Measurements from ENCODE around the gene FDXR.
"Not testable (repeated sequence)": the region's sequence is repeated elsewhere in the genome, so short reads cannot be mapped to it uniquely, and the experiment has no call there.

The FDXR gene

DNA sequence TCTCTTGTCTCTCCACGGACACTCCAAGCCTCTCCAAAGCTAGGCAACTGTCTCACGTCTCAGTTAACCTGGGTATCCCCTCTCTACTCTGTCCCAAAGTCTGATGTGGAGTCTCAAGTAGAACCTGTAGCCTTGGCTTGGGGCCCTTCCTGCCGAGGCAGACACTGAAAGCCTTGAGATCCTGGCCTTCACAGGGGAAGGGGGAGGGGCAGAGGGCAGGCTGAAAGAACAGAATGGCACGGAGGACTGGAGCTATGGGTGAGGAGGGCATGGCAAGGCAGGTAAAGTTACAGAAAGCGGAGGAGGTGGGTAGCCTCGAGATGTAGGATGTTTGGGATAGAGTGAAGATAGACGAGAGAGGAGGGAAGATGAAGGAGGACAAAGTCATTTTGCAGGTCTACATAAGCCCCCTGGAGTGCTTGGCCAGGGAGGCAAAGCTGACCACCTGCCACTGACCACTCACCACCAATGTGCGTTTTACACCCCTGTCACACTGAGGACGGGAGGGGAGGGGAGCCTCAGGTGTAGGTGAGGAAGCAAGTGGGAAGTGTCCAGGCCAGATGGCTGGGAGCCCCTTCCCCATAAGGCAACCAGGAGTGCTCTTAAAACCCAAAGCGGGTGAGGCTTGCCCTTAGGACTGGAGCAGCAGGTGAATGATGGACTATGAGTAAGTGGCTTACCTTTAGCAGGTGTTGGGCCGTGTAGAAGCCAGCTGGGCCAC, 1.3 kb downstream of the FDXR start:
- DNase-seq (ENCODE audit: low read depth): no peak

DNA sequence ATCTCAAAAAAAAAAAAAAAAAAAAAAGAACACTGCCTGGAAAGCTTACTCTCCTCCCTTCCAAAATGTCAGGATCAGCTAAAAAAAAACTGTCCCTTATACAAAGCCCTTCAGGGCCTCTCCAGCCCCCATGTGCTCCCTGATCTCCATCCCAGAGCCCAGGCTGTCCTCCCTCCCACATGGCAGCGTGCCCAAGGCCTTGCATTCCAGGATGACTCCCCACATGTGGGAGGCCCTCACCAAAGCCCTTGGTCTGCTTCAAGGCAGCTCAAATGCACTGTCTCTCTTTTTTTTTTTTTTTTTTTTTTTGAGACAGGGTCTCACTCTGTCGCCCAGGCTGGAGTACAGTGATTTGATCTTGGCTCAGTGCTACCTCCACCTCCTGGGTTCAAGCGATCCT, 2.3 kb downstream of the FDXR start:
- no peak for DNase-seq (ENCODE audit: low read depth)

DNA sequence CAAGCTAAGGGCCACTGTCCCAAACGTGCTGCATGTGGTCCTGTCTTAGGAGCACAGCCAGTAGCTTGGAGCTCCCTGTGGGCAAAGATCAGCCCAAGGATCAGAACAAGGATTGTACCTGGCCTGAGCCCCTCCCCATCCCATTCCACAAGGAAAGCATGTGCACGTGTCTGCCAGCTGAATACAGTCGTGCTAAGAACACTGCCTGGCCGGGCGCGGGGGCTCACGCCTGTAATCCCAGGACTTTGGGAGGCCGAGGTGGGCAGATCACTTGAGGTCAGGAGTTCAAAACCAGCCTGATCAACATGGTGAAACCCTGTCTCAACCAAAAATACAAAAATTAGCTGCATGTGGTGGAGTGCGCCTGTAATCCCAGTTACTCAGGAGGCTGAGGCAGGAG, 2.8 kb downstream of the FDXR start:
- DNase-seq (ENCODE audit: low read depth): not testable (repeated sequence)

DNA sequence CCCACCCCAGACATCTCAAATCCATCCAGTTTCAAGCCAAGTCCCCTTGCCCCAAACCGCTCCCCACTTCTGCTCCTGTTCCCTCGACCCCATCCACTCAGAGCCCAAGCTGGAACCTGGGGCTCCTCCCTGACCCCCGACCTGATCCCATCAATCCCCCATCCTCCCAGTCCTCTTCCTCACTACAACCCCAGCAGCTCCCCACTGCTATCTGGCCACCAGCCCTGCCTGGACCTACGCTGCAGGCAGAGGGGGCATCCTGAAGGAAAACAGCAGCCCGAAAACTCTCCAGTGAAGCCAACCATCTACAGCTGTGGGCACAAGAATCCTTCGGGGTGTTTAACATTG, 3.9 kb downstream of the FDXR start:
- DNase-seq (ENCODE audit: low read depth): no peak

DNA sequence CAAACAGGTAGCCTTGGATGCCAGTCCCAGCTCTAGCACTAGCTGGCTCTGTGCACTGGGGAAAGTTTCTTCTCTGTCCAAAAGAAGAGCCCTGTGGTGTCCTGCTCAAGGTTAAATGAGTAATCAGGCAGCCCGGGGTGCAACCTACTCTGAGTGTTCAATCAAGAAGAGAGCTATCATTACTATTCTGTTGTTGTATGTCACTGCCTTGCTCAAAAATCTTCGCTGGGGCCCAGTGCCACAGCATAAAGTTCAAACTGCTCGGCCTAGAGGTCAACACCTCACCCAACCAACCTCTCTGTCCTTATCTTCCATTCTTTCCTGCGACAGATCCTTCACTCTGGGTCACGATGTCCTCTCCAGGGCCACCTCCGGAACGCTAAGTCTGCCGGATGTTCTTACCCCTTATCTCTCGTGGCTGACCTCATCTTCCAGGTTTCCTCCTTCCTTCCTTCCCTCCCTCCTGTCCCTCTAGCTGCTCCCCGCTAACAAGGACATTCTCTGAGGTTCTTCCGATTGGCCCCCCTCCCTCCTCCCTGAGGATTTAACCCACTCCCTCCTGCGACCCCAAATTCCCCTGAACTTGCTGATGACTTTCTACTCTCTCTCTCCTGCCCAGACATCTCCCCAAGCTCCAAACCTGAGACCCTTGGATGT, 4.4 kb downstream of the FDXR start:
- no peak for DNase-seq (ENCODE audit: low read depth)

DNA sequence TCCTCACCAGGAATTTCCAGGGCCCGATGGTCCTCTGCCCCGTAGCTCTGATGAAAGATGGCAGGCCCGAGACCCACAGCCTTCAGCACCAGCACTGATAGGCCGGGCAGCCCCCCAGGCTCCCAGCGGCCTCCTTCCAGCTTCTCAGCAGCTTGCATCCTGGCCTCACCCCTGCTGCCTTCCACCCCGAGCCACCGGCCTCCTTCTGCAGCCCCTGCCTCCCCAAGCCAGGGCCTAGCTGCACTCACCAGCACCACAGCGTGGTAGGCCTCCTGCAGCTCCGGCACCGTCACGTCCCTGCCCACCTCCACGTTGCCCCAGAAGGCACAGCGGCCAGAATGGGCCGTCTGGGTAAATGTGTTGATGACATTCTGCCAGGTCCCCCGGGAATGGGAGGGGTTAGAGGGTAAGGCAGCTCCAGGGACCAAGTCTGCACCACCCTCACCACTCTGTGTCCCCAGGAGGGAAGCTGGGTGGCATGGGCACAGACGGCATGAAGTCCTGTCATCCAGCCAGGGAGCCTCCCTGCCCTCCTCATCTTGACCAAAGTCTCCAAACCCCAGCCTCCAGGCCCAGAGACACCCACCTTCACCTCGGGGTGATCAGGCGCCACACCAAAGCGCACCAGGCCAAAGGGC, 6.5 kb downstream of the FDXR start:
- no peak for DNase-seq (ENCODE audit: low read depth)

DNA sequence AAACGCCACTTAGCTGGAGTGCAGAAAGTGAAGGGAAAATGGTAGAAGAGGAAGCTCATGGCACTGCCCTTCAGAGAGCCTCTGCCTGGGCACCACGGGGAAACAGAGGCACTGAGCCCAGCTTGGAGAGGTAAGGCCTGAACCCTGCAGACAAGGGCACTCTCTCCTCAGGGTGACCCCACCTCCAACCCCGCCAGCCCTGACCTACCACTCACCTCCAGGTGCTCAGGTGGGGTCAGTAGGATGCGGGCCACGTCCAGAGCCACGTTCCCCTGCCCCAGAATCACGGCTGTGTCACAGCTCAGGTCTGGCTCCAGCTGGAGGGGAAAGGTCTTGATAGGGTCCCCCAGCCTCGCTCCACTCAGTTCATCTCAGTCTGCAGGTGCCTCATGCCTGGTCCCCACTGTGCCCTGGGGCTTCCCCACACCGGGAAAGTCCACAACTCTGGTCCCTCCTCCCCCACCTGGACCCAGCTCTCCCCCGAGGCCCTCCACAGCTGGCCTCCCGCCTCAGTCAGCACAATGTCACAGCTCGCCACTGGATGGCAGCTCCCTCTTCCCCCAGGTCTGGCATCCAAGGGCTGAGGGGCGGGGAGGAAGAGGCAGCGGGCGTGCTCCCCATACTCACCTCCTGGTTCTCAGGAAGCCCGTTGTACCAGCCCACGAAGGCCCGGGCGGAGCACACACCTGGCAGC, 7.1 kb downstream of the FDXR start:
- no peak for DNase-seq (ENCODE audit: low read depth)

DNA sequence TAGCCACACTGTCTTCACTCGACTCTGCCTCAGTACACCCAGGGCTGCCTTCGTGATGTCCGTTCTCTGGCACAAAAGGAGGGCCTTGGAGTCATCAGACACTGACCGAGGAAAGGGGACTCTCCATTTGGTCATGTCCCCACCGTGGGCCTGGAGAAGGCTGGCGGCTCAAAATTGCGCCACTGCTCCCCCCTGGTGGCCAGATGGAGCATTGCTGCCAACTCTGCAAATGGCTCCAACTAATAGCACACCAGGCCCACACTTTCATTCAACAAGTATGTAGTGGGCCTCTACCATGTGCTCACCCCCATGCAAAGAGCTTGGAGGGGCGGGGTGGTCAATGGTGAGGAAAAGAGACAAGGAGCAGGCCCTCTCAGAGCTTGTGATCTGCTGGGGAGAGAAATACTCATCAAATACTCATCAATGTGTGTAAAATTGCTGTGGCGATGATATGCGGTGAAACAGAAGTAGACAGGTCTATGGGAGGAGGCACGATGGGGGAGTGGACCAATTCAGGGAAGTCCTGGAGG, 7.9 kb downstream of the FDXR start:
- peak; percentile 52 for DNase-seq (ENCODE audit: low read depth)

DNA sequence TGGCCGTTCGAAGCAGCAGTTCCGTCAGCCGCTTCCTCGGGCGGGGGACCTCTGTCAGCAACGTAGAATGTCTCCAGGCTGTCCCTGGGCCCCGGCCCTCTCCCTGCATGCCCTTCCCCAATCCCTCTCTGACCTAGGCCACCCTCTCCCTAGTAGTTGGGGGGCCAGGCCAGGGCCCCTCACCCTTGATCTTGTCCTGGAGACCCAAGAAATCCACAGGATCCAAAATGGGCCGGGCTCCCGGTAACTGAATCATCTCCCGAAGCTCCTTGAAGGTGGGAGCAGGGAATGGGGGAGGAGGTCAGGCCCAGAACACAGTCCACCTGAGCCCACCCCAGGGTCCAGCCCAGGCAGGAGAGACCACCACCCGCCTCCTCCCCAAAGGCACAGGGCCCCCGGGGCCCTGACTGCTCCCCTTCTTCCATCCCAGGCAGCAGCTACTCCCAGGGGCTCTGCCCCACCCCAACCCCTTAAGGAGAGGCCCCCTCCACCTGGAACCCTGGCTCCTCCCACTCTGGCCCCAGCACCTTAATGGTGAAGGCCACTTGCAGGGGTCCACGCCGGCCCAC, 8.4 kb downstream of the FDXR start:
- DNase-seq (ENCODE audit: low read depth): no peak

DNA sequence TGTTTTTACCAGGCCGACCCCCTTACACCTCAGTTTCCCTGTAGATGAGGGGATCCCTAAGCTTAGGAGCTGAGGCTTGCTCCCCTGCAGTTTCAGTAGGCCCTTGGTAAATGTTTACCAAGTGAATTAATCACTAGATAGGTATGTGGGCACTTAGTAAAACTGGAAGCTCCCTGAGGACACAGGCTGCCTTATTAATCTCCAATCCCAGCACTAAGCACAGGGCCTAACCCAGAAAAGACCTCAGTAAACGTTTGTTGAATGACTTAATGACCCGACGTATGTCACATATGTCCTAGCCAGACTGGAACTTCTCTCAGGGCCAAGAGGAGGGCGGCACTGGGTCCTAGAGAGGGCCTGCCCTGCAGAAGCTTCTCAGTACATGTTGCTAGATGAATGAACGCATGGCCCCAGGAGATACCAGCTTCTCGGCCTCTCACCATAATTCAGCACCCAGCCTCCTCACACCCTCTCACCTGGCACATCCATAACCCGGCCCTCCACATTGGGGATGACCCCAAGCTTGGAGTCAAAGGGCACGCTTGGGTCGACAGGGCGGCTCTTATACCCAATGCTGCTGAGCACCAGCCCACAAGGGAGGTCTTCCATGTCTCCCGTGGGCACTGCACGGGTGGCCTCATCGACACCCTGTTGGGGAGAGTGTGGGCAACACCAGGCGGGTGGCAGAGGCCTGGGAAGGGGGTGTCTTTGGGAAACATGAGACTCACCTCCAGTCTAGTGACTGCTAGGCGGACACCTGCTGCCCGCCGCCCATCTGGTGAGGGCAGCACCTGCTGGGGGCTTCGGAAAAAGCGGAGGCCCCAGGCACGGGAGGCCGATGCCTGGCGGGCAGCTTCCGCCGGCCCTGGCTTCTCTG, 9.1 kb downstream of the FDXR start:
- DNase-seq (ENCODE audit: low read depth): no peak

DNA sequence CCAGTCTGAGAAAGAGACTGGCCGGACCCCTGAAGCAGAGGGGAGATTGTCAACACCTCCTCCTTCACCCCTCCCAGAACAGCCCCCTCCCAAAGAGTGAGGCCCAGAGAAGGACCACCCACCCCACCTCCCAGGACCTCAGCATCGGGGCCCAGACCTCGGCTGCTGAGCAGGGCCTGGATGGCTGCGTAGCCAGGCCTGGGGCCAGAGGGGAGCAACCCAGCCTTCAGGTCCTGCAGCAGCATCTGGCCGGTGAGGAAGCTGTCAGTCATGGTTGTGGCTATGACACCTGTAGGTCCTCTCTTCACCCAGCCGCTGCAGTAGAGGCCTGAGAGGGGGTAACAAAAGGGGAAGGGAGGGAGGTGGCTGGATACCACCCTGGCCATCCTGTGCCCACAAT, 9.9 kb downstream of the FDXR start:
- no peak for DNase-seq (ENCODE audit: low read depth)

DNA sequence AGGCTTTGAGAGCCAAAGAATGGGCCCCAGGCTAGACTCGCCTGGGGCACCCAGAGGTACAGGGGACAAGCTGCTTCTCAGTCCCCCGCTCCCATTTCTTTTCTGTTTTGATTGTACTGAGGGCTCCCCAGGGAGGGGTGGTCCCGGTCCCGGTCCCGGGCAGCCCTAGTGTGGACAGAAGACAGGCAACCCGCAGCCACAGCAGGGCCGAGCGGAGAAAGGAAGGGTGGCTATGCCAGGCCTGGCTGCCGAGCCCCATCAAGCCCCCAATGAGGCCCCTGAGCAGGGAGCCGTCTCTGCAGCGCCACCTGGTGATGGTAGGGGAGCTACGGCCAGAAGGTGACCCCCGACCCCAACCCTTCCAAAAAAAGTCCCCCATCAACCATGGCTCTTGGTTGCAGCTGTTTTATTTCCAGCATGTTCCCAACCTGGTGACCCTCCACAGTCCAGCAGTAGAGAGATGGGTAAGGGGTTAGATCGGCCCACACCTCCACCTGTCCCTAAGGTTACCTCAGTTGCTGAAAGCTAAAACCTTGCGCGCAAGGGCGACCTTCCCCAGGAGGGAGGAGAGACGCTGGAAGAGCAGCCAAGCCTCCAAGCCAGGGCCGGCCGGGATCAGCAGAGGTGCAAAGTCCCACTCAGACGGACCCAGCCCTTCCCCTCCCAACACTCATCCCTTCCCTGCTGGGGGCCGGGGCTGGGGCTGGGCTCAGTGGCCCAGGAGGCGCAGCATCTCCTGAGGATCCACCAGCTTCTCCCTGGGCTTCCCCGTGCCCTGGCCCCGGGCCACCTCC, 10.5 kb downstream of the FDXR start:
- DNase-seq (ENCODE audit: low read depth): peak; percentile 56

DNA sequence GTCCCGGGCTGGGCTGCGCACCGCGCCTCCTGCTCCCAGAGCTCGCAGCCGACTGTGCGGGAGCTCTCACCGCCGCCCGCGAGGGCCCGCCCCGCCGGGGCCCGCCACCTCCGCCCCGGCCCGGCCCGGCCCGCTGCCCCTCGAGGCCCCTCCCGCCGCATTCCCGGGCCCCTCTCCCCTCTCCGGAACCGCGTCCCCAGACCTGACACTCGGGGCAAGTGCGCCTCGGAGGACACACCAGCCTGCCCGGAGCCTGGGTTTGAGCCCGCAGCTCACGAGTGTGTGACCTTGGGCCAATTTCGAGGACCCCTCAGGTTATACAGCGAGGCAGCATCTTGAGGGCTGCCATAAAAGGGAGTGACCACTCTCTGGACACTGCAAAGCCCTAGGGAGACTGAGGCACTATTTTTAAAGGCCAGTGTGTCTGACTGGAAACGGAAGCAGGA, 11.1 kb downstream of the FDXR start:
- no peak for DNase-seq (ENCODE audit: low read depth)

DNA sequence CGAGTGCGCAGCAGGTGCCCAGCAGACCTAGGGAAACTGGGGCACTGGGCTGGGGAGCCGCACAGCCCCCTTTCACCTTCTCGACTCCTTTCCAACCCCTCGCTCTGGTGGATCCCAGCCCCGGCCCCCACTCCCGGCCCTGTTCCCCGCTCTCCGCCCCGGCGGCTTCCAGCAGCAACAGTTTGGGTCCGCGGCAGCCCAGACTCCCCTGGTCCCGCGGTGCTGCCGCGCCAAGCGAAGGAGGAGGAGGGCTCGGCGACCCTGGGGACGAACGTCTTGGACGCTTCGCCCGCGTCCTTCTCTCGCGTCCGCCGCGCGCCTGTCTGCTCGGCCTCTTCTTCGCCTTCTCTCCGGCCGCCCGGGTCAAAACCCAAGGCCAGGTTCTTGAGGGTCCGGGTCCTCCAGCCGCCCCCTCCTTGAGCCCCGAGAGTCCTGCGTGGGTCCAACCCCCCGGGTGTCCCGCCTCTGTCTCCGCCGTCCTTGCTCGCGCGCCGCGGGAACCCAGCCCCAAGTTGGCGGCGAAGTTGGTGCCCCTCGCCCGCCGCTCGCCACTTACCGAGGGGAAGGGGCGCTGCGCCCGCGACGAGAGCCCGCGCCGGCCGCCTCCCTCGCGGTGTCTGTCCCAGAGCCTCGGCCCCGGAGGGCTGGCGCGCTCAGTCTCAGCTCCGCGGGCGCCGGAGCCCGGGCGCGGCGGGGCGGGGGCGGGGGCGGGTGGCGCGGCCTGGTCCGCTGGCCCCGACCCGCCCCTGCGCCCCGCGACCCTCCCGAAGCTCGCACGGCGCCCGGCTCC, 11.7 kb downstream of the FDXR start:
- DNase-seq (ENCODE audit: low read depth): no peak

DNA sequence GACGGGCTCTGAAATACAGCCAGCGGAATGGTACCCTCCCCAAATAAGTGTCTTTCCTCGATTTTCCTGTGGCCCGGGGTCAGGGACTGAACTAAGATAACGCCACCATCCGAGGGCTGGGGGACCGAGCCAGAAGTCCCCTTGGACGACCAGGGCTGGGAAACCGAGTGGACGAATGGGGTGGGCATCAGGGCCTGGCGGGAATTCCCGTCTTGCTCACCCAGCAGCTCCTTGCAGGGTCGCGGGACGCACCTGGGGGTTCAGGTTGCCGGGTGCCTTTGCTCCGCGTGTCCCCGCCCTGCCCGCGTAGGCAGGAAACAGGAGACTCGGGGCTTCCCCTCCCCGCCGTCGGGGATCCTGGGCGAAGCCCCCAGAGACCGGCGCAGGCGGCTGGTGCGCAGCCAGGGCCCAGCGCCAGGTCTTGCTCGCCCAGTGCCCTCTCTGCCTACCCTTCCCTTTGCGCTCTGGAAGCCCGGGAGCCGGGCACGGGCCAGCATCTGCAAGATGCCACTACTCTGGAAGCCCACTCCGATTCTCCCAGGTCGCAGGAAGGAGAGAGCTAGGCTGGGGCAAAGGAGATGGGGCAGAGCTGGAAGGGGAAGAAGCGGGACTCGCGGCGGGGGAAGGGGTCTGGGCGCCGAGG, 12.4 kb downstream of the FDXR start:
- no peak for DNase-seq (ENCODE audit: low read depth)

DNA sequence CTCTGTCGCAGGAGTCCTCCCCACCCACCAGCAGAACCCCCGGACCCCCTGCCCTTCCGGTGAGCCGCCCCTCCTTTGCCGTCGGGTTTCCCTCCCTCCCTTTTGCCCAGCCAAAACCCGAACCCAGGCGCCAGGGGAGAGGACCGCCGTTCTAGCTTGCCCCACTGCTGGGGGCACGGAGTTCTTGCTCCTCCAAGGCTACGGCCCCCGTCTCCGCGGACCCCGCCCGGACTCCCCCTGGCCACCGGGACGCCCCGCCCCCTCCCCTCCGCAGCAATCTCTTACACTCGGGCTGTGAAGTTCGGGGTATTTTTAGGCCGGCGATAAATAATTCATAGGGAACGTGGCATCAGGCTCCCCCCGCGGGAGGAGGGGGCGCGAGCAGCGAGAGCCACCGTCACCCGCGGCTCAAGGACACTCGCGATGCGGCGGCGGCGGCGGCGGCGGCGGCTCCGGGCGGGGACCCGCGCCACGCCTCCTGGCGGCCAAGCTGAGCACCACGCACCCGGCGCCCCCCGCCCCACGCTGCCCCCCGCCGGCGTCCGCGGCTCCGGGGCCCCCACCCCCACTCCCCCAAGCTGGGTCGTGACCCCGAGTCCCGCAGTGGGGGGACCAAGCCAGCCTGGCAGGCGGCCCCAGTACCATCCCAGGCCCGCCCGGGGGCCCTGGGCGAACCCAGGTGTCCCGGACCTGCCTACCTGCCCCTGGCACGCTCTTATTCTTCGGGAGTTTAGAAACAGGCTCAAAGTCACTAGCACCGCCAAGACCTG, 13.2 kb downstream of the FDXR start, which contains the start of gene GRIN2C:
TSS of gene GRIN2C (minus strand) at position 427 of the 770 bp plus-strand sequence. CDS start 4,793 bp downstream, outside the sequence.
- no peak for DNase-seq (ENCODE audit: low read depth)

DNA sequence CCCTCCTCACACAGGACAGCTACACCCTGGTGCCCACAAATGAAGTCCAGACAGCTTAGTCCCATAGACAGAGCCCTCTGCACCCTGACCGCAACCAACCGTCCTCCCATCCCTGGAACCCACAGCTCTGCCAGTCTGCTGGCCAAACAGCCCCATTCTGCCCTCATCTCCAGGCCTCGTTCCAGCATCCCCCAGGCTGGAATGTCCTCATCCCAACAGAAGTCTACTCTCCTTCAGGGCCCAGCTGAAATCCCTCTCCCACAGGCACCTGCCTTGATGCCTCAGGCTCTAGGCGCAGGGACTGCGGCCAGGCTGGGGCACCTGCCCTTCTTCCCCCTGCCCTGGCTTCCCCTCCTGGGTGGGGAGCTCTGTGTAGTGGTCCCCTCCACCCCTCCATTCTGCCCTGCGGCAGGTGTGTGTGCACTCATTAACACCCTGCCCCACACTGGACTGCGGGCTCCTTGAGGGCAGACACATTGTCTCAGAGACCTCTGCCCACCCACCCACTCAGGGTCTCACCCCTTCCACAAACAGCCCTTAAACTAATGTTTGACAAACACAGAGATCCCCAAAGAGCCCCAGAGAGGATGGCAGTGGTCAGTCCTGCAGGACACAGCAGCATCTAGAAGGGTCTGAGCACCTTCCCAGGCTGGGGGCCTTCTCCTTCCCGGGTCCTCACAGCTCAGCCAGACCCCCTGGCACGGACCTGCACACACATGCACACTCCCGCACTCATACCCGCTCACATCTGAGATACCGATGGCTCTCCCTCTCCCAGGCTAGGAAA, 13.9 kb downstream of the FDXR start:
- no peak for DNase-seq (ENCODE audit: low read depth)
